ENCODE measurements around the gene SH2D2A. TPM values are rescaled to one million over a fixed set of nuclear protein-coding genes. Genes with fewer than 3 reads are reported as not detected.
A peak's percentile ranks its signal among the peaks of the same experiment; 100 is the strongest.

Gene SH2D2A
- total and polyA plus RNA-seq, 3 donors from 2014 or later, result 1.3 to 3.1 TPM; not detected in 1

DNA sequence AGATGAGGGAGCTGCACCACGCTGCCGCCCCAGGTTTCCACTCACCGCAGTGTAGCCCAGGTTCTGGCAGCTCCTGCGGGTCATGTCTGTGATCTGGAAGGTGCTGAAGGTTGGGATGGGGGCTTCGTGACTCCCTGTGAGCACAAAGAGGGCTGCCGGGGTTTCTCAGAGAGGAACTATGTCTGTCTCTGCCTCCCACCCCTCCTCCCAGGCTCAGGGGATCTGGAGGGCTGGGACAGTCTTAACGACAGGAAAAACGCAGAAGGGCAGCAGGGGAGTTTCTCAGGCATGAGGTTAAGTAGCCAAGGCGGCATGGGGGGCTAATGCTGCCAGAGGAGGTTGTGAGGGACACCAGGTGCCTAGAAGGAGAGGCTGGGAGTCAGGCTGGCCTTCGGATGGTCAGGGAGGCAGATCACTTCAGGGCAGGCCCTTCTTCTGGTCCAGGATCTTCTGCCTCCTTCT is 656 bp downstream of the SH2D2A start:
- TF ChIP-seq, protein P1, sequence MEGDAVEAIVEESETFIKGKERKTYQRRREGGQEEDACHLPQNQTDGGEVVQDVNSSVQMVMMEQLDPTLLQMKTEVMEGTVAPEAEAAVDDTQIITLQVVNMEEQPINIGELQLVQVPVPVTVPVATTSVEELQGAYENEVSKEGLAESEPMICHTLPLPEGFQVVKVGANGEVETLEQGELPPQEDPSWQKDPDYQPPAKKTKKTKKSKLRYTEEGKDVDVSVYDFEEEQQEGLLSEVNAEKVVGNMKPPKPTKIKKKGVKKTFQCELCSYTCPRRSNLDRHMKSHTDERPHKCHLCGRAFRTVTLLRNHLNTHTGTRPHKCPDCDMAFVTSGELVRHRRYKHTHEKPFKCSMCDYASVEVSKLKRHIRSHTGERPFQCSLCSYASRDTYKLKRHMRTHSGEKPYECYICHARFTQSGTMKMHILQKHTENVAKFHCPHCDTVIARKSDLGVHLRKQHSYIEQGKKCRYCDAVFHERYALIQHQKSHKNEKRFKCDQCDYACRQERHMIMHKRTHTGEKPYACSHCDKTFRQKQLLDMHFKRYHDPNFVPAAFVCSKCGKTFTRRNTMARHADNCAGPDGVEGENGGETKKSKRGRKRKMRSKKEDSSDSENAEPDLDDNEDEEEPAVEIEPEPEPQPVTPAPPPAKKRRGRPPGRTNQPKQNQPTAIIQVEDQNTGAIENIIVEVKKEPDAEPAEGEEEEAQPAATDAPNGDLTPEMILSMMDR (IDR thresholded peaks at IDR 0.05), result no peak
- TF ChIP-seq POLR2A (IDR thresholded peaks at IDR 0.05), result no peak
- intact Hi-C loops (cut with DNase I; ENCODE audit: low total_unique reads), result no loop called here
- no peaks in the 10 kb centered on the region for H3K9me3 ChIP-seq
- H3K4me3 ChIP-seq, result no peak overlapping the region
- peak overlapping the region in 1 of 2 donors; percentile 32 for H3K27ac ChIP-seq
- H3K27me3 ChIP-seq, result no peaks in the 10 kb centered on the region
- WGBS, 2 donors, result 72 to 74% methylated on average over 8 to 10 of the region's 10 CpGs
- no peaks in the 10 kb centered on the region for H3K36me3 ChIP-seq (ENCODE audit: low read depth, missing control alignments)
- DNase-seq, result no peak
- peaks cover 13% of the 10 kb centered on the region for H3K4me1 ChIP-seq

DNA sequence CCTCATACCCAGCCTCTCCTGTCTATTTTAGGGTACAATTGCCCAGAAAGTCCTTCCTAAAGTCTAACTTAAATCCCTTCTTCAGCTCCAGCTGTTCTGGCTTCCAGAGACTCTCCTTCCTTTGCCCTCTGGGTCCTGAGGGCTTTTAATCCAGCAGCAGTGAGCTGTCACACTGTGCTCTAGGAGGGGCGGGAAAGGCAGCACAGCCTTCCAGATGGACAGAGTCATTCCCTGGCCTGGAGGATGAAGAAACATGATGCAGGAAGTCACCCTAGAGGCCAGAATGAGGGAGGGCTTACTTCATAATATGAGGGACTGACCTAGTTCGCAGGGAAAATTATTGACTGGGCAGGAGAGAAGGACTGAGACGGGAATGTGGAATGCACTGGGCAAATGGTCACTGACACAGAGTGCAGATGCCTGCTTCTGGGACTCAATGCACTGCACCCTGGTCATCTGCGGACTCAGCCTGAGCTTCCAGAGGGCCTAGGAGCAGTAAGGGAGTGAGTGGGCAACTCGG is 1.3 kb downstream of the SH2D2A start:
- peaks cover 13% of the 10 kb centered on the region for H3K4me1 ChIP-seq
- TF ChIP-seq POLR2A (IDR thresholded peaks at IDR 0.05), result no peak
- TF ChIP-seq, protein P1 (IDR thresholded peaks at IDR 0.05), result no peak
- peak overlapping the region in 1 of 2 donors; percentile 20 for H3K27ac ChIP-seq
- no peak overlapping the region for H3K4me3 ChIP-seq
- intact Hi-C loops (cut with DNase I; ENCODE audit: low total_unique reads), result no loop called here
- no peaks in the 10 kb centered on the region for H3K9me3 ChIP-seq
- no peaks in the 10 kb centered on the region for H3K36me3 ChIP-seq (ENCODE audit: low read depth, missing control alignments)
- H3K27me3 ChIP-seq, result no peaks in the 10 kb centered on the region
- DNase-seq, result peak; percentile 48
- 58 to 67% methylated on average over 5 of the region's 5 CpGs for WGBS, 2 donors

DNA sequence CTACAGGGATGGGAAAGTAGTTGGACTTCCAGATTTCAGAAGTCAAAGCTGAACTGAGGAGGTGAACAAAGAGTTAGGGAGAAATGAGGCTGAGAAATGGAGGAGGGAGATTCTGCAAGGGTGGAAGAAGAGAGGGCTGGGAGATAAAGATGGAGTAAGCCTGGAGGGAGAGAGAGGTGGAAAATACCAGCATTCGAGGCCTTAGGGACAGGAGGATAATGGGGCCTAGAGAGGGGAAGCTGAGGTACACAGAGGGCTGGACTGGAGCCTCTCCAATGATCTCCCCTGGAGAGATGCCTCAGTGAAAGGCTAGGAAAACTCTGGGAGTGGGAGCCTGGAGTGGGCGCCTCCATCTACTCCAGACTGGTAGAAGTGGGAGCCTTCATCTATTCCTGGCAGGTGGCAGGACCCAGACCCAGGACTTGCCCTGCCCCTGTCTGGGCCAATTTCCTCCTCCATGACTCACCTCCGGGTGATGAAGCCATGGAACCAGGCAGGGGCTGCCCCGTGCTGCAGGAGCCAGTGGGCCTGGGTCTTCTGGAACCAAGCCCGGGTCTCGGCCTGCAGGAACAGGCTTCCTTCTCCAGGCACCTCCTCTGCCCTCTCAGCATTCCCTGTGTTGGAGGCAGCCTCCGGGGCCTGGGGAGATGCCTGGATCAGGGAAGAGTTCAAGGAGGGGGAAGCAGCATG is 1.9 kb downstream of the SH2D2A start:
- Histone ChIP-seq H3K4me3 (no peak overlapping the region), H3K9me3 (no peaks in the 10 kb centered on the region), H3K27me3 (no peaks in the 10 kb centered on the region), H3K27ac (peak overlapping the region in 1 of 2 donors; percentile 20), H3K4me1 (peaks cover 13% of the 10 kb centered on the region), H3K36me3 (ENCODE audit: low read depth, missing control alignments) (no peaks in the 10 kb centered on the region)
- intact Hi-C loops (cut with DNase I; ENCODE audit: low total_unique reads), result no loop called here
- no peak for DNase-seq
- no peak for TF ChIP-seq POLR2A (IDR thresholded peaks at IDR 0.05)
- TF ChIP-seq, protein P1 (IDR thresholded peaks at IDR 0.05), result no peak
- 75 to 83% methylated on average over 7 of the region's 7 CpGs for WGBS, 2 donors

DNA sequence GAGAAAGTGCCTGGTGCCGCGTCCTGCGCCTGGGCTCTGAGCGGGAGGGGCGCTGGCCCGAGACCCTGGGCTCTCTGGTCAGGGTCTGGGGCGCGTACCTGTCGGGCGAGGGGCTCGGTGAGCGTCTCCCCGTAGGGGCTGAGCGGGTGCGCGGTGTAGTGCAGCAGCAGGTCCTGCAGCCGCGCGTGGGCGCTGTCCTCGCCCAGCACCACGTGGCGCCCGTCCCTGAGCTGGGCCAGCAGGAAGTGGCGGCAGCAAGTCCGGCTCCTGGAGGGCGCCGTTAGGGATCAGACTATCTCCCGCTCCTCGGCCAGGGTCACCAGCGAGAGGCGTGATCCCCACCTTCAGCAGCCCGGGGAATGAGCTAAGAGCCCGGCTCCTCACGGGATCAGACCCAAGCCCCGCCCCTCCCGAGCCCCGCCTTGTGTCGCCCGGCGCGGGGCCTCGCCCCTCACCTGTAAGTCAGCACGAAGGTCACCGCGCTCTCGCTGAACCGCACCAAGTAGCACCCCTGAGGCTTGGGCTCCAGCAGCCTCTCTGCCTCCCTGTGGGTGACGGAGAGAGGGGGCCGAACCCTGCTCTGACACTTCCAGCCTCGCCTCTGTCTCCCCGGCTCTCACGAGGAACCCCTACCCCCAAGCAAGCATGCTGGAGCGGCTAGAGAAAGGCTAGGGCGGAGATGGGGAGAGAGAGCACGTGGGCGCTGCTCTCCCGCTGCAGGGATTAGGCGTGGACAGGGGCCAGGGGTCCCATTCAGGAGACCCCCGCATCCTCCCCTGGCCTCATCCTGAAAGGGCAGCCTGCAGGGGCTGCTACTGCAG is 2.7 kb downstream of the SH2D2A start:
- no peak for TF ChIP-seq POLR2A (IDR thresholded peaks at IDR 0.05)
- TF ChIP-seq, protein P1 (IDR thresholded peaks at IDR 0.05), result peak; percentile 44 to 60 (median 56)
- intact Hi-C loops (cut with DNase I; ENCODE audit: low total_unique reads), result no loop called here
- 7% methylated on average over 51 of the region's 60 CpGs; no CpG with 5 or more reads in 1 of the 2 donors for WGBS, 2 donors
- H3K27me3 ChIP-seq, result no peaks in the 10 kb centered on the region
- H3K4me1 ChIP-seq, result peaks cover 13% of the 10 kb centered on the region
- H3K36me3 ChIP-seq (ENCODE audit: low read depth, missing control alignments), result no peaks in the 10 kb centered on the region
- no peaks in the 10 kb centered on the region for H3K9me3 ChIP-seq
- DNase-seq, result peak; percentile 77
- peak overlapping the region; percentile 25 to 47 for H3K4me3 ChIP-seq
- H3K27ac ChIP-seq, result no peak overlapping the region
